ENCODE data around the gene RXFP1.
"Not testable (repeated sequence)": the region's sequence is repeated elsewhere in the genome, so short reads cannot be mapped to it uniquely, and the experiment has no call there.

RXFP1 gene

GRCh38 chr4:158636619-158637018, 114.9 kb downstream of the RXFP1 start:
- no peak overlapping the region for H3K27ac ChIP-seq
- H3K36me3 ChIP-seq (ENCODE audit: insufficient read depth, low read length): no peaks in the 10 kb centered on the region
- H3K9me3 ChIP-seq (ENCODE audit: low read depth, low read length): no peaks in the 10 kb centered on the region
- no peak for DNase-seq (ENCODE audit: low read depth, low spot score)
- no peak overlapping the region for H3K4me3 ChIP-seq
- H3K9ac ChIP-seq (ENCODE audit: insufficient read length): no peak overlapping the region
- no peak for TF ChIP-seq POLR2AphosphoS5 (IDR thresholded peaks at IDR 0.05; ENCODE audit: borderline replicate concordance, low read depth, low read length)
- TF ChIP-seq FOXP2 (optimal IDR thresholded peaks at IDR 0.05; ENCODE audit: control extremely low read depth, extremely low read length, insufficient read depth): no peak
- no peak for TF ChIP-seq EZH2 (IDR thresholded peaks at IDR 0.05)

GRCh38 chr4:158644356-158644755, 122.7 kb downstream of the RXFP1 start:
- DNase-seq (ENCODE audit: low read depth, low spot score): no peak
- TF ChIP-seq EZH2 (IDR thresholded peaks at IDR 0.05): no peak
- TF ChIP-seq POLR2AphosphoS5 (IDR thresholded peaks at IDR 0.05; ENCODE audit: borderline replicate concordance, low read depth, low read length): no peak
- TF ChIP-seq FOXP2 (optimal IDR thresholded peaks at IDR 0.05; ENCODE audit: control extremely low read depth, extremely low read length, insufficient read depth): no peak
- no peaks in the 10 kb centered on the region for H3K36me3 ChIP-seq (ENCODE audit: insufficient read depth, low read length)
- H3K9me3 ChIP-seq (ENCODE audit: low read depth, low read length): no peaks in the 10 kb centered on the region
- no peak overlapping the region for H3K4me3 ChIP-seq
- H3K9ac ChIP-seq (ENCODE audit: insufficient read length): no peak overlapping the region
- H3K27ac ChIP-seq: no peak overlapping the region

DNA sequence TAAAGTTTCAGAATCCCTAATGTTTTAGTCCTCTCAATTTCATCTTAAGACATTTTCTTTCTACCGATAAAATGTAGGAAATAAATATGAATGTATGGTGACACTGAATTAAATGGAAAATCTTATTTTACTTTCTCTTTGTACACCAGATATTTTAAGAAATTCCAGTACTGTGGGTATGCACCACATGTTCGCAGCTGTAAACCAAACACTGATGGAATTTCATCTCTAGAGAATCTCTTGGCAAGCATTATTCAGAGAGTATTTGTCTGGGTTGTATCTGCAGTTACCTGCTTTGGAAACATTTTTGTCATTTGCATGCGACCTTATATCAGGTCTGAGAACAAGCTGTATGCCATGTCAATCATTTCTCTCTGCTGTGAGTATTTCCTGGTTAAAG, 123.1 kb downstream of the RXFP1 start:
- no peaks in the 10 kb centered on the region for H3K36me3 ChIP-seq (ENCODE audit: insufficient read depth, low read length)
- no peak for DNase-seq (ENCODE audit: low read depth, low spot score)
- H3K4me3 ChIP-seq: no peak overlapping the region
- TF ChIP-seq FOXP2 (optimal IDR thresholded peaks at IDR 0.05; ENCODE audit: control extremely low read depth, extremely low read length, insufficient read depth): no peak
- no peak for TF ChIP-seq EZH2 (IDR thresholded peaks at IDR 0.05)
- TF ChIP-seq POLR2AphosphoS5 (IDR thresholded peaks at IDR 0.05; ENCODE audit: borderline replicate concordance, low read depth, low read length): no peak
- no peaks in the 10 kb centered on the region for H3K9me3 ChIP-seq (ENCODE audit: low read depth, low read length)
- H3K27ac ChIP-seq: no peak overlapping the region
- no peak overlapping the region for H3K9ac ChIP-seq (ENCODE audit: insufficient read length)

DNA sequence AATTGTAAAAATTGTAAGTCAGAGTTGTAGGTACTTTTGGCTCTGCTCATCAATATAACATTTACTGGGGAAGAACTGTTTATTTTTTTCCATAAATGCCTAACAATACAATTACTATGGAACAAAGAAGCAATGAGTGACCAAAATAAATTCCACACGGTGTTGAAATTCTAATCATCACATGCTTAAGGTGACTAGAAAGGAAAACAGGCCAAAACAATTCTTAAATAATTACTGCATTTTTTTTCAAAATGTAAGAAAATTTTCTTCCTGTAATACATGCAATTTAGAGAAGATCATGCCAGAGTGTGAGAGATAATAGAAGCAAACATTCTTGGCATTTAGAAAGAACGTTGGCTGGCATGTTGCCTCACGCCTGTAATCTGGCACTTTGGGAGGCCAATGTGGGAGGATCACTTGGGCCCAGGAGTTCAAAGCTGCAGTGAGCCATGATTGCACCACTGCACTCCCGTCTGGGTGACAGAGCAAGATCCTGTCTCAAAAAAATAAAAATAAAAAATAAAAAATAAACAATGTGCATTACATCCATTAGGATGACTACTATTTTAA, 127.5 kb downstream of the RXFP1 start:
- DNase-seq (ENCODE audit: low read depth, low spot score): no peak
- H3K9me3 ChIP-seq (ENCODE audit: low read depth, low read length): no peaks in the 10 kb centered on the region
- H3K27ac ChIP-seq: no peak overlapping the region
- H3K9ac ChIP-seq (ENCODE audit: insufficient read length): no peak overlapping the region
- H3K36me3 ChIP-seq (ENCODE audit: insufficient read depth, low read length): no peaks in the 10 kb centered on the region
- H3K4me3 ChIP-seq: no peak overlapping the region
- TF ChIP-seq POLR2AphosphoS5 (IDR thresholded peaks at IDR 0.05; ENCODE audit: borderline replicate concordance, low read depth, low read length): no peak
- no peak for TF ChIP-seq FOXP2 (optimal IDR thresholded peaks at IDR 0.05; ENCODE audit: control extremely low read depth, extremely low read length, insufficient read depth)
- no peak for TF ChIP-seq EZH2 (IDR thresholded peaks at IDR 0.05)

DNA sequence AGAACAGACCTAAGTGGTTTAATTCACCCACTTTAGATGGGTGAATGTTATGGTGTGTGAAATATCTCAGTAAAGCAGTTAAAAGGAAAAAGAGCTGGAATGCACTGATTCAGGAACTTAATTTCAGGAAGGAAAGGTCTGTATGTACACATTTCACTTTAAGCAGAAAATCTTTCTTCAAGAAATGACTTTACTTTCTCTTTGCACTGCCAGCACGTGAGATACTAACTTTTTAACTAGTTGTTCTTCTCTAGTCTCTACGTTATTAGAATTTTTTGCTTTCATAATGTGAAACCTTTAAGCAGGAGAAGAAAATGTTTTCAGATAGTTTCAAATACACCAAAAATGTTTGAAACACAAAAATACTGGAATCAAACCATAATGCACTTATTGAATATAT, 131.2 kb downstream of the RXFP1 start:
- Histone ChIP-seq H3K4me3 (no peak overlapping the region), H3K9ac (ENCODE audit: insufficient read length) (no peak overlapping the region), H3K36me3 (ENCODE audit: insufficient read depth, low read length) (no peaks in the 10 kb centered on the region), H3K9me3 (ENCODE audit: low read depth, low read length) (no peaks in the 10 kb centered on the region), H3K27ac (no peak overlapping the region)
- no peak for DNase-seq (ENCODE audit: low read depth, low spot score)
- no peak for TF ChIP-seq POLR2AphosphoS5 (IDR thresholded peaks at IDR 0.05; ENCODE audit: borderline replicate concordance, low read depth, low read length)
- no peak for TF ChIP-seq EZH2 (IDR thresholded peaks at IDR 0.05)
- no peak for TF ChIP-seq FOXP2 (optimal IDR thresholded peaks at IDR 0.05; ENCODE audit: control extremely low read depth, extremely low read length, insufficient read depth)

- Histone ChIP-seq H3K36me3 (ENCODE audit: insufficient read depth, low read length) (no peaks in the 10 kb centered on the region), H3K27ac (no peak overlapping the region), H3K9me3 (ENCODE audit: low read depth, low read length) (no peaks in the 10 kb centered on the region), H3K9ac (ENCODE audit: insufficient read length) (no peak overlapping the region), H3K4me3 (no peak overlapping the region)
- TF ChIP-seq POLR2AphosphoS5 (IDR thresholded peaks at IDR 0.05; ENCODE audit: borderline replicate concordance, low read depth, low read length) (no peak), FOXP2 (optimal IDR thresholded peaks at IDR 0.05; ENCODE audit: control extremely low read depth, extremely low read length, insufficient read depth) (no peak), EZH2 (IDR thresholded peaks at IDR 0.05) (no peak)
- no peak for DNase-seq (ENCODE audit: low read depth, low spot score)
Measured at GRCh38 chr4:158656439-158656838, 134.8 kb downstream of the RXFP1 start.

DNA sequence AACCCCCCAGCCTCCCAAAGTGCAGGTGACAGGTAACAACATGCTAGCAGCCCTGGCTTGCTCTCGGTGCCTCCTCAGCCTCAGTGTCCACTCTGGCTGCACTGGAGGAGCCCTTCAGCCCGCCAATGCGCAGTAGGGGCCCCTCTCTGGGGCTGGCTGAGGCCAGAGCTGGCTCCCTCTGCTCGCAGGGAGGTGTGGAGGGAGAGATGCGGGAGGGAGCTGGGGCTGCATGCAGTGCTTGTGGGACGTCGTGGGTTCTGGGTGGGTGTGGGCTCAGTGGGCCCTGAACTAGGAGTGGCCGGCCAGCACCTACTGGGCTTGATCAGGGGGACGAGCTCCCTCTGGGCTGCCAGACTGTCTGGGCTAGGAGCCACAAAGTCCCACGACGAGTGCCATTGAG, 135.6 kb downstream of the RXFP1 start:
- Histone ChIP-seq H3K27ac (no peak overlapping the region), H3K4me3 (no peak overlapping the region), H3K9me3 (ENCODE audit: low read depth, low read length) (no peaks in the 10 kb centered on the region), H3K36me3 (ENCODE audit: insufficient read depth, low read length) (no peaks in the 10 kb centered on the region), H3K9ac (ENCODE audit: insufficient read length) (no peak overlapping the region)
- DNase-seq (ENCODE audit: low read depth, low spot score): no peak
- TF ChIP-seq FOXP2 (optimal IDR thresholded peaks at IDR 0.05; ENCODE audit: control extremely low read depth, extremely low read length, insufficient read depth): no peak
- no peak for TF ChIP-seq POLR2AphosphoS5 (IDR thresholded peaks at IDR 0.05; ENCODE audit: borderline replicate concordance, low read depth, low read length)
- no peak for TF ChIP-seq EZH2 (IDR thresholded peaks at IDR 0.05)

DNA sequence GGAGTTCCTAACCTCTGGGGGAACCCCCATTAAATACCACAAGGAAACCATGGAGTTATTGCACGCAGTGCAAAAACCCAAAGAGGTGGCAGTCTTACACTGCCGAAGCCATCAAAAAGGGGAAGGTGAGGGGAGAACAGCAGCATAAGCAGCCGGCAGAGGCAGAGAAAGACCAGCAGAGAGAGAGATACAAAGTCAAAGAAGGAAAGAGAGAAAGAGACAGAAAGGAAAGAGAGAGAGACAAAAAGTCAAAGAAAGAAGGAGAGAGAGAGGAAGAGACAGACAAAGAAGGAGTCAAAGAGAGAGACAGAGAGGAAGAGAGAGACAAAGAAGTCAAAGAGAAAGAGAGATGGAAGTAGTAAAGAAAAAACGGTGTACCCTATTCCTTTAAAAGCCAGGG, 141.6 kb downstream of the RXFP1 start:
- not testable (repeated sequence) for H3K27ac ChIP-seq; H3K4me3 ChIP-seq; H3K9ac ChIP-seq (ENCODE audit: insufficient read length); DNase-seq (ENCODE audit: low read depth, low spot score); H3K9me3 ChIP-seq (ENCODE audit: low read depth, low read length)
- H3K36me3 ChIP-seq (ENCODE audit: insufficient read depth, low read length): peaks cover 26% of the 10 kb centered on the region

DNA sequence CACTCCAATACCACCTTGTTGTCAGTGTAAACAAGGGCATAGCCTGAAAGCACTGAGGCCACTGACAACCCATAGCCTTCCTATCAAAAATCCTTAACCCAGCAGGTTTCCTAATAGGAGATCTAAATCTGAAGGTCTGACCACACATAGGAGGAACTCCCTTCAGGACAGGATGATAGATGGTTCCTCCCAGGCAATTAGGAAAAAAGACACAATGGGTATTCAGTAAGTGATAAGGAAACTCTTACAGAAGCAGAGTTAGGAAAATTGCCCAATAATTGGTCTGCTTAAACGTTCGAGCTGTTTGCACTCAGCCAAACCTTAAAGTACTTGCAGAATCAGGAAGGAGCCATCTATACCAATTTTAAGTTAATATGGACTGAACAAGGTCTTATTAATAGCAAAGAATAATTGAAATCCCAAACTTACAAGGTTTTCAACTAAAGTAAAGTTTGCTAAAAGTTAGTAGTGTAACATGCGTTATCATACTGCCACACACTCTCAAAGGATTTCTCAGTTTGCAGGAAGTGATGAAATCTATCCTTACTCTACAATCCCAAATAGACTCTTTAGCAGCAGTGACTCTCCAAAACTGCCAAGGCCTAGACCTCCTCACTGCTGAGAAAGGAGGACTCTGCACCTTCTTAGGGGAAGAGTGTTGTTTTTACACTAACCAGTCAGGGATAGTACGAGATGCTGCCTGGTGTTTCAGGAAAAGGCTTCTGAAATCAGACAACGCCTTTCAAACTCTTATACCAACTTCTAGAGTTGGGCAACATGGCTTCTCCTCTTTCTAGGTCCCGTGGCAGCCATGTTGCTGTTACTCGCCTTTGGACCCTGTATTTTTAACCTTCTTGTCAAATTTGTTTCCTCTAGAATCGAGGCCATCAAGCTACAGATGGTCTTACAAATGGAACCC, 142.3 kb downstream of the RXFP1 start:
- H3K4me3 ChIP-seq; H3K27ac ChIP-seq; H3K9me3 ChIP-seq (ENCODE audit: low read depth, low read length); DNase-seq (ENCODE audit: low read depth, low spot score); H3K9ac ChIP-seq (ENCODE audit: insufficient read length): not testable (repeated sequence)
- peaks cover 33% of the 10 kb centered on the region for H3K36me3 ChIP-seq (ENCODE audit: insufficient read depth, low read length)
